Activated T-cell treated with anti-CD3 and anti-CD28 coated beads, Interleukin-2, amount 50 U/mL, for 1 hour (primary cell): ENCODE measurements around the gene AAK1.
"Not testable (repeated sequence)": the region's sequence is repeated elsewhere in the genome, so short reads cannot be mapped to it uniquely, and the experiment has no call there.

Source experiments
- DNase-seq: peaks from one replicate; pipeline ENCODE4 v3.0.0-alpha.2; 2020

The AAK1 gene

DNA sequence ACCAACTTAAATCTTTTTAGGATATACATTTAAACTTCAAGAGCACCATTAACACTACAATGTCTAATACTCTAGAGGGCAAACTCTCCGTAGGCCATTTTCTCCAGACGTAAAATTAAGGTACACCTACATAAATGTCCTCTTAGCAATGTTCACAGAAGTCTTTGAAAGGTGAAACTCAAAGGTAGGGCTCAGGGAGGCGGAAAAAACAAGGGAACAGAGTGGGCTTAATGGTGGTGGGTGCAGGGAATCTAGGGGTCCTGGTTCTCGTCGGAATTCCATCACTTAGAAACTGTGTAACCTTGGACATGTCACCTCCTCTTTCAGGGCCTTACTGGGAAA lies 207.0 kb downstream of the AAK1 start:
- no peak for DNase-seq

- no peak for DNase-seq
These were observed 208.8 kb downstream of the AAK1 start for GRCh38 chr2:69434753-69435152.

- DNase-seq = no peak
These were observed 213.9 kb downstream of the AAK1 start for GRCh38 chr2:69429491-69430183.

DNA sequence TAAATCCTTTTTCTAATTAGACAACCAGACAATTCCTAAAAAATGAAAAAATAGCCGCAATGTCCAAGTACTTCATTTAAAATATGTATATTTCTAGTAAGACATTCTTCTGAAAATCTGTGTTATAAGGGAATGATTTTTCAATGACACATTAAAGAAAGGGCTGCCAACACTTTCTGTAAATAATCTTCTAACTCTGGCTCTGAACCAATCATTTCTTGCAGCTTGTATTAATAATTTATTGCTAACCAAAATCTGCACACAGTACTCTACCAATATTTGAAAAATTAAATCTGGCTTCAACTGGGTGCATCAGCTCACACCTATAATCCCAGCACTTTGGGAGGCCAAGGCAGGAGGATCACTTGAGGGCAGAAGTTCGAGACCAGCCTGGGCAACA lies 214.6 kb downstream of the AAK1 start:
- DNase-seq = no peak

DNA sequence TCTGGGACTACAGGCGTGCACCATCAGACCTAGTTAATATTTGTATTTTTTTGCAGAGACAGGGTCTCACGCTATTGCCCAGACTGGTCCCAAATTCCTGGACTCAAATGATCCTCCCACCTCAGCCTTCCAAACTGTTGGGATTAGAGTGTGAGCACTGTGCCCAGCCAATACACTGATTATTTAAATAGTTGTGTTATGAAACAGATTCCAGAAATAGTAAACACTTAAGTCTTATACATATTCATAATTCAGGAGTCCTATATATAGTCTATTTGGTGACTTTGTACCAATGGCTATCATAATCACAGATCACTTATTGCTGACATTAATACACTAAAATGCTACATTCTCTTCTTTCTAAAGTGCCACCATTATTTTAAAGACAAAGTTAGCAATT lies 219.1 kb downstream of the AAK1 start:
- DNase-seq = no peak

- no peak for DNase-seq
These were observed 221.3 kb downstream of the AAK1 start for GRCh38 chr2:69422198-69422597.

DNA sequence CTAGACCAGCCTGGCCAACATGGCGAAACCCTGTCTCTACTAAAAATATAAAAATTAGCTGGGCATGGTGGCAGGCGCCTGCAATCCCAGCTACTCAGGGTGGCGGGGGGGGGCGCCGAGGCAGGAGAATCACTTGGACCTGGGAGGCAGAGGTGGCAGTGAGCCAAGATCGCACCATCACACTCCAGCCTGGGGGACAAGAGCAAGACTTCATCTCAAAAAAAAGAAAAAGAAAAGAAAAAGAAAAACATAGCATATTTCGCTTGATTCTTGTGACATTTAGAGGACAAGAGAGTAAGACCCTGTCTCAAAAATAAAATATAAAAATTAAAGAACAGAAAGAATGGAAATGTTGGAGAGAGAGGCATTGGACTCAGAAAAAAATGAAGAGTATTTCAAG lies 224.4 kb downstream of the AAK1 start:
- DNase-seq = not testable (repeated sequence)

GRCh38 chr2:69416147-69416546 lies 227.4 kb downstream of the AAK1 start:
- DNase-seq = no peak
